GM21390 (cell line): ENCODE results near the gene VIPR1.

ENCODE experiments used
- ATAC-seq: cut with Tn5 transposase; IDR thresholded peaks from one replicate; pipeline ENCODE4 v1.9.1; 2021; ENCODE audit not compliant: unreplicated experiment

Gene VIPR1

DNA sequence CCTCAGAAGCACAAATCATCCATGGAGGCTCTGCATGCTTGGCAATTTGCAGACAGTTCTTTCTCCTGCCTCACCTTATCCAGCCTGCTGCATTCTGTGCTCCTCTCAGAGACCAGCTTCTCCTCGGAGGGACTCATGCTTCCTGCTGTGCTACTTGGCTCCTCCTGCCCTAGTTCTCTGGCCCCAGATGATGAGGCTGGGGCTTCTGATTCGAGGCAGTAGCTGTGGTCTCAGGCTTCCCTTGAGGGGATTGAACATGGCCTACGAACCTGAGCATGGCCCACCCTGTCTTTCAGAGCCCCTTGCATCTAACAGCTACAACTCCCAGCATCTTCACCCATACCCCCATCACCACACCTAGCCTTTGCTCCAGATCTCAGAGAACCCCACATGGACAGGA lies 6.7 kb downstream of the VIPR1 start:
- no peak for ATAC-seq

GRCh38 chr3:42510325-42510724 lies 7.9 kb downstream of the VIPR1 start:
- ATAC-seq, result no peak

GRCh38 chr3:42511201-42511600 lies 8.8 kb downstream of the VIPR1 start:
- no peak for ATAC-seq

GRCh38 chr3:42511736-42512135 lies 9.3 kb downstream of the VIPR1 start:
- ATAC-seq, result no peak

DNA sequence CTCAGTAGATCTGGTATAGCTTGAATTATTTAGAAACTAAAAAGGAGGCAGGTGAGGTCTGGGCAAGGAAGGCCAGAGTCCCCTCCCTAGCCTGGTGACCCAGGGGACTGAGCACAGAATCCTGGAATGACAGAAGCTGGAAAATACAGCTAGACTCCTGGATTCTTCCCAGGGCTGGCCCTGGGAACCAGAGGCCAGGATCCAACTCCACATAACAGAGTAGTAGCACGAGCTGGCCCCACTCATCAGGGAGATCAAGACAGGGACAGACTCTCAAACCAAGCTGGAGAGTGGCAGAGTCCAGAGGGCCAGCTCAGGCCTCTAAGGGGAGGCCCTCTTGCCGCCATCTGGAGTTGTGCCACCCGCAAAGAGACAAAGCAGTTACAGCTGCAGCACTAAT lies 10.7 kb downstream of the VIPR1 start:
- no peak for ATAC-seq

DNA sequence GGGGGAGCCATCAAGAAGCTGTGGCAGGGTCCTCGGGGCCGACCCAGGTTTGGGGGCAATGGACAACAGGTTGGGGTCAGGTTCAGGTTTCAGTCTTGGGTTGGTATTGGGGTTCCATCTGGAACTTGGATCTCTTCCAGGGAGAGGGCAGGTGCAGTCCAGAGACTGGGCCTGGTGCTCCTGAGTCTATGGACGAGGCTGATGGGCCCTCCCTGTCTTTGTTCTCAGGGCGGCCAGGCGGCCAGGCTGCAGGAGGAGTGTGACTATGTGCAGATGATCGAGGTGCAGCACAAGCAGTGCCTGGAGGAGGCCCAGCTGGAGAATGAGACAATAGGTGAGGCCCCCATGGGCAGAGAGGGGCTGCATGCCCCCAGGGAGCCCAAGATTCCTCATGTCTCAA lies 11.1 kb downstream of the VIPR1 start:
- ATAC-seq, result no peak

- ATAC-seq, result no peak
These were observed 12.4 kb downstream of the VIPR1 start for GRCh38 chr3:42514876-42515275.

GRCh38 chr3:42515391-42515916 lies 13.0 kb downstream of the VIPR1 start:
- ATAC-seq, result no peak

DNA sequence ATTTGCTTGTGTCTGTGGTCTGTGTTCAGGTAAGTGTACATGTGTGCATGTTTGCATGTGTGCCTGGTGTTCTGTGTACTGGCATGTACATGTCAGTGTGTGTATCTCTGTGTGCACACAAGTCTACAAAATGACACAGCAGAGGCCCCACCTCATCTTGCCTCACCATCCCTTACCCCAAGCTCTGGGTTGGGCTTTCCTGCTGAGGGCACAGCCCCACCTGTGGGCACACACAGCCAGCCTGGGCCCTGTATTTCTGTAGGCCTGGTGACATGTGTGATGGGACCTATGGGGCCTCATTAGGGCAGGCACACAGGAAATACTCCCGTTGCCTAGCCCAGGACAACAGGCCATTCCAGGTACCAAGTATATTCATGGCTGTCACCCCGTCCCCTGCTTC lies 13.5 kb downstream of the VIPR1 start:
- no peak for ATAC-seq

DNA sequence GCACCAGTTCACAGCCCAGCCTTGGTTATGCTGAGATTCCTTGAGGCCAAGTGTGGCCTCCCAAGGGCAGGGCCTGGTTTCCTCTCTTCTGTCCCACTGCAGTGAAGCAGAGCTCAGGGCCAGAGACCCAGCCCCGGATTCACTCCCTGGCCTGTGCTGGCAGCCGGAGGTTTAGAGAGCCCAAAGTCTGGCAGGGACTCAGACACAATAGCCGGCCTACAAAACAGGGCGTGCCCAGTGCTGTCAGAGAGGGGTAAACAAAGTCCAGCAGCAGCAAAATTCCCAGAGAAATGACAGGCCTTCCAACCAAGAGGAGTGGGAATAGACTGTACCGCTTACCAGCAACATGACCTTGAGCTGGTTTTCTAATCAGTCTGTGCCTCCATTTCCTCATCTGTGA lies 14.0 kb downstream of the VIPR1 start:
- ATAC-seq, result no peak

- ATAC-seq, result no peak
These were observed 14.7 kb downstream of the VIPR1 start for GRCh38 chr3:42517117-42517516.

GRCh38 chr3:42518800-42519567 lies 16.5 kb downstream of the VIPR1 start:
- ATAC-seq, result no peak

DNA sequence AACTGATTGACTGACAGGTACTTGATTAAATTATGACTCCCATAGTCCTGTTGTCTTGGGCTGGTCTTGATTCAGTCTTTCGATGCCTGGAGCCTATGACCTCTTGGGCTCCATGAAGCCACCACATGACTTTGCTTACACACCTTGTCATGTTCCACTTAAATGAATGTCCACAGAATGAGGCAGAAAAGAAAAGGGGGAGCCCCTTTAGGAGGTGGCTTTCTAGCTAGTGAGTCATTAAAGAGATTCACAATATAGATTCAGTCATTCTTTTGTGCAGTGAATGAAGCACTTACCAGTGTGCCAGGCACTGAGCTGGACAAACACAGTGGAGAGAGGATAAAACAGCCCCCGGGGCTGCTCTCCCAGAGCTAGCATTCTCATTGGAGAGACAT lies 17.1 kb downstream of the VIPR1 start:
- no peak for ATAC-seq

GRCh38 chr3:42520336-42520735 lies 17.9 kb downstream of the VIPR1 start:
- no peak for ATAC-seq

GRCh38 chr3:42520906-42521305 lies 18.5 kb downstream of the VIPR1 start:
- no peak for ATAC-seq

GRCh38 chr3:42524751-42525150 lies 22.3 kb downstream of the VIPR1 start:
- ATAC-seq, result no peak

DNA sequence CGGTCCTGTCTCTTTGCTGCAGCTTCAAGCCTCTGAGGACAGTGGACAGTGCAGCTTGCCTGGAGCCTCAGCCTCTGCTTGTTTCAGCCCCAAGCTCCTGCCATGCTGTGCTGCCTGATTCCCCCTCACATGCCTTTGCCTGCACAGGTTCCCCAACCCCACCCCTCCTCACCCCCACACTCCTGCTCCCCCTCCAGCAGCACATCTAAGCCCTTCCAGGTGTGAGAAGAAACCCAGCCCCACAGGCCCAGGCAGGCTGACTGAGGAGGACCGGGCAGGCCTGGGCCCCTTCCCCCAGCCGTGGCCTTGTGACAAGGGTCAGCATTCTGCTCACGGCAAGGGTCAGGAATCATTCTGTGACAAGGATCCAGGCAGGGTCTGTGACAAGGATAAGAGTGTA lies 22.8 kb downstream of the VIPR1 start:
- ATAC-seq, result no peak

DNA sequence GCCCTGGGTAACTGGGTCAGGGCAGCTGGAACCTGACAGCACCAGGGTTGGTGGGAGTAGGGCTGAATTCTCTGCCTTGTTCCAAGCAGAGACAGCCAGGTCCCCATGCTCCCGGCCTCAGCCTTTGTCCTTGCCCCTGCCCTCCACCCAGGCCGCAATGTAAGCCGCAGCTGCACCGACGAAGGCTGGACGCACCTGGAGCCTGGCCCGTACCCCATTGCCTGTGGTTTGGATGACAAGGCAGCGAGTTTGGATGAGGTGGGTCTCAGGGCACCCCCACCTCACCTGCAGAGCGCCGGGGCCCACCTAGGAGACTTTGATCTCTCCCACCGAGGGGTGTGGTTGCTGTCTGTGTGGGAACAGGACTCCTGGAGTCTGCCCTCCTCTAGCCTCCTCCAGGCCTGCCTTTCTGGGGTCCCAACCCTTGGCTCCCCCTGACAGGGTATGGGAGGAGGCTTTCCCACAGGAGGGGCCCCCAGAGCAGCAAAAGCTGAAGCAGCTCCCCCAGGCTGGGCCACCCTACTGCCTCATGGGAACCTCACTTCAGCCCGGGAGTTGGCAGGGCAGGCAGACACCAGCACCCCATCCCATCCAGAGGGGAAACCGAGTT lies 23.4 kb downstream of the VIPR1 start:
- ATAC-seq, result no peak

DNA sequence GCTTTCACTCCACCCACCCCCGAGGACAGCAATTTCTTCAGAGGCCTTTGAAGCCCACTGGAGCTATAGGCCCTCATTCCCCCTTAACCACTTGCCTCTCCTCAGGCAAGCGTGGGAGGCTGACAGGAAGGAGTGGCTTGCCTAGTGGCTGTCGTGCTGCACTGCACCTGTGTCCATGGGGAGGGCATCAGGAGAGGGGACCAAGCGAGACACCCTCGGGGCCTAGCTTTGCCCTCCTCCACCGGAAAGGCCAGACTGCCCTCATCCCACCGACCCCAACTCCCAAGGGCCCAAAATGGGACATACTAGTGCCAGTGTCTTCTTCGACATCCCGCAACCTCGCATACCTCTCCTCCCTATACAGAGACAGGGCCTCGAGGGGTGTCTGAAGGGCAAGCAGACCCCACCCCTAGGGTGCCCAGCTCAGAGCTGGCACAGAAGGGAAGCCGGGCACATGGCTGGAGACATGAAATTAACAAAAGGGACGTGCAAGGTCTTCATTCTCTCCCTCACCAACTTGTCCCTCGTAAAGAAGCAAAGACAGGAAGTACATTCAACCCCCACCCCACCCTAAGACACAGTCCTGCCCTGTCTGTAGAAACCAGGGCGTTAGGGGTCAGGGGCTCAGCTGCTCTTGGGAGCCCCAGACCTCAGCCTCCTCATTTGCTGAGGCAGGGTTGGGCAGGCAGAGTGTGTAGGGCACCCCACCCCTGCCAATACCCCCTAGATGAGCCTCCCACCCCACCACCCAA lies 24.3 kb downstream of the VIPR1 start:
- ATAC-seq, result no peak

DNA sequence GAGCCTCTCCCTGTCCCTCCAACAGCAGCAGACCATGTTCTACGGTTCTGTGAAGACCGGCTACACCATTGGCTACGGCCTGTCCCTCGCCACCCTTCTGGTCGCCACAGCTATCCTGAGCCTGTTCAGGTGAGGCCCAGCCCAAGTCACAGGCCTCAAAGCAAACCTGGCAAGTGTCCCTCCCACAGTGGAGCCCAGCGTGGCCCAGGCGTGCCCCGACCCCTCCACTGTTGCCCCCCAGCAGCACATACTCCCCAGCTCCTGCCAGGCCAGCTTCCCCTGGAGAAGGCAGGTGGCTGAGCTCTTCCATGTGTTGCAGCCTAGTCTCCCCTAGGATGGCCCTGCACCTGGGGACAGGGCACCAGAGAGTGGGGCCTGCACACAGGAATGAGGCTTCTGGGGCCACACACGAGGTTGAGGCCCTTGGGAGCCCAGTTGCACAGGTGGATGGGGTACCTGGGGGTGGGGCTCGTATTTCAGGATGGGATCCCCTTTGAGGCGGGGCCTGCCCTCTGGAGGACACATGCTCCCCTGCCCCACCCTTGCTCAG lies 25.0 kb downstream of the VIPR1 start:
- no peak for ATAC-seq

DNA sequence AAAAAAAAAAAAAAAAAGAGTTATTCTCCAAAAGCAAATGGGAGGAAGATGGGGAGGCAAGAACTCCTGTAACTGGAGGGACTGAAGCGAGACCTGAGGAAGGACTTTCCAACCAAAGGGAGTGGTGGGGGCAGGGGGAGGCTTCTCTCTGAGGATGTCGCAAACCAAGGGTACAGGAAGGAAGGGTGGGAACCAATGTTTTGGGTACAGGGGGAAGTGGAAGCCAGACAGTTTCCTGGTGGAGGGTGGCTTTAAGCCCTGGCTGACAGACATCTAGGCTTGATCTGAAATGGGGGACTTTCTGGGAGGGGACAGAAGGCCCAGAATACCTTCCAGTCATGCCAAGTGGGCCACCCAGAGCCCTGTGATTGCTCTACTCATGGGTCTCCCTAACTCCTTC lies 27.0 kb downstream of the VIPR1 start:
- ATAC-seq, result no peak

DNA sequence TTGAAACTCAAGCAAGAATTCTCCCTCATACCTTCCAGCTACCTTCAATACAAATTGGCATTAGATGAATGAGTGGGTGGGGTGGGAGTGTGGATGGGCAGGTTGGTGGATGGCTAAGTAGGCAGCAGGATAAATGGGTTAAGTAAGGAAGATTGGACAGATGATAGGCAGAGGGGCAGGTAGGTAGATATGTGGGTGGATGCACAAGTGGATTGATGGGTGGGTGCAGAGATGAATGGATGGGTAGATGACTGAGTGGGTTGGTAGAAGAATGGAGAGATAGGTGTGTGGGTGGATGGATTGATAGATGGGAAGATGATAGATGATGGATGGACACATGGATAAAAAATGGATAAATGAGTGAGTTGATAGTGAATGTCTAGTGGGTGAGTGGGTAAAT lies 27.6 kb downstream of the VIPR1 start:
- ATAC-seq, result no peak
